ENCODE results near the gene PRPS2. TPM values are rescaled to one million over a fixed set of nuclear protein-coding genes. Genes with fewer than 3 reads are reported as not detected.

Gene PRPS2
- total and polyA plus RNA-seq, 2 of the 8 experiments (the other 6 are each of a cell fraction or from before 2014, with no cell fraction given) = 11.8 to 31.4 TPM

DNA sequence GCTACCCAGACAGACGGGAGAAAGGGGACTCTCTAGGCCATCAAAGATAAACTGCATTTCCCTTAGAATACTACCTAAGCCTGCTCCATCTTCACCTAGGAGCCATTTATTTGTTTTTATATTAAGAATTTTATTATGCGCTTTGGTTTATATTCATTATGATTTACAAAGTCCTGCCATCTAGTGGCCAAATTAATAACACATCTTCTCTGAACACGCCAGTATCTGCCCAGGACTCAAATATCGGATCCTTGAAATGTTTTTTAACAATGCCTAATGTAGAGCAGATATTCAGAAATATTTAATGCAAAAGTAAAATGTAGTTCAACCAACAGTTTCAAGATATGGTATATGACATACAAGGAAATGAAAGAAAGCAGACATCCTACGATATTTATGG lies 20.8 kb upstream of the PRPS2 start:
- H2BK5ac ChIP-seq (ENCODE audit: low read depth, low read length) = no peak overlapping the region
- no peak overlapping the region for H3K4ac ChIP-seq (replicated peaks; ENCODE audit: insufficient read length, low read depth, low read length)
- H3K36me3 ChIP-seq (ENCODE audit: control insufficient read depth in 2 of 4, insufficient read depth in 4 of 4, low read length in 3 of 4) = no peaks in the 10 kb centered on the region
- no peak overlapping the region for H4K91ac ChIP-seq (replicated peaks; ENCODE audit: insufficient read length, low read length)
- H3K4me3 ChIP-seq (ENCODE audit: extremely low read depth in 1 of 4, insufficient read depth in 2 of 4, low read depth in 3 of 4, low read length in 4 of 4) = no peak overlapping the region
- no peaks in the 10 kb centered on the region for H3K79me1 ChIP-seq (ENCODE audit: low read depth, low read length)
- no peak overlapping the region for H2BK15ac ChIP-seq (ENCODE audit: low read length)
- no peak overlapping the region for H2AK5ac ChIP-seq (ENCODE audit: low read depth, low read length)
- H3K18ac ChIP-seq (ENCODE audit: extremely low read depth, low read length) = no peak overlapping the region
- H3K27ac ChIP-seq (ENCODE audit: low read depth, low read length) = no peak overlapping the region
- H3K14ac ChIP-seq (ENCODE audit: insufficient read length) = no peak overlapping the region
- no peak overlapping the region for H2BK20ac ChIP-seq (ENCODE audit: low read length)
- H4K20me1 ChIP-seq (replicated peaks in 1 of 2; ENCODE audit: control insufficient read depth in 1 of 2, insufficient read depth in 2 of 2, low read length in 2 of 2) = no peaks in the 10 kb centered on the region
- whole genome bisulfite sequencing, 2 experiments (ENCODE audit: extremely low coverage in 1 of 2, insufficient coverage in 1 of 2, insufficient read length in 1 of 2, insufficient replicate concordance in 2 of 2, low coverage in 1 of 2, low lambda C conversion rate in 2 of 2, missing lambda C conversion rate in 1 of 2) = 80% methylated on average over 5 of the region's 5 CpGs; no CpG with 5 or more reads in 1 of the 2 experiments
- H3K79me2 ChIP-seq (ENCODE audit: control insufficient read depth in 1 of 2, insufficient read depth in 2 of 2, low read length in 2 of 2) = no peaks in the 10 kb centered on the region
- no peak for DNase-seq (ENCODE audit: low read depth in 1 of 2, low spot score in 2 of 2)
- no peak overlapping the region for H3K23ac ChIP-seq (ENCODE audit: insufficient read length)
- no peak overlapping the region for H3K4me2 ChIP-seq (ENCODE audit: insufficient read depth in 1 of 2, low read depth in 2 of 2, low read length in 2 of 2)
- no peak overlapping the region for H2BK120ac ChIP-seq (replicated peaks; ENCODE audit: low read depth, low read length)
- CTCF ChIA-PET (ENCODE audit: partially characterized antibody) = interaction anchor here (0.6 to 3.9 kb wide), 27 partner anchors 9 to 728 kb away, joined by 3 to 43 read pairs (median 4); partner anchors contain the start of gene PRPS2
- H4K8ac ChIP-seq (ENCODE audit: extremely low read depth, insufficient read depth, low read length) = no peak overlapping the region
- H4K5ac ChIP-seq (ENCODE audit: insufficient read length, low read depth, low read length) = no peak overlapping the region
- FAIRE-seq = peak; percentile 55
- POLR2A ChIA-PET (ENCODE audit: partially characterized antibody) = no interaction called here
- no peaks in the 10 kb centered on the region for H3K23me2 ChIP-seq (ENCODE audit: low read depth, low read length)
- no peak overlapping the region for H3K9ac ChIP-seq (replicated peaks in 1 of 4; ENCODE audit: extremely low read depth in 1 of 4, low read depth in 3 of 4, low read length in 3 of 4)
- H3K27me3 ChIP-seq (replicated peaks in 1 of 4; ENCODE audit: control insufficient read depth in 3 of 4, extremely low read depth in 1 of 4, insufficient read depth in 3 of 4, low read length in 3 of 4) = no peaks in the 10 kb centered on the region
- TF ChIP-seq, protein P1, sequence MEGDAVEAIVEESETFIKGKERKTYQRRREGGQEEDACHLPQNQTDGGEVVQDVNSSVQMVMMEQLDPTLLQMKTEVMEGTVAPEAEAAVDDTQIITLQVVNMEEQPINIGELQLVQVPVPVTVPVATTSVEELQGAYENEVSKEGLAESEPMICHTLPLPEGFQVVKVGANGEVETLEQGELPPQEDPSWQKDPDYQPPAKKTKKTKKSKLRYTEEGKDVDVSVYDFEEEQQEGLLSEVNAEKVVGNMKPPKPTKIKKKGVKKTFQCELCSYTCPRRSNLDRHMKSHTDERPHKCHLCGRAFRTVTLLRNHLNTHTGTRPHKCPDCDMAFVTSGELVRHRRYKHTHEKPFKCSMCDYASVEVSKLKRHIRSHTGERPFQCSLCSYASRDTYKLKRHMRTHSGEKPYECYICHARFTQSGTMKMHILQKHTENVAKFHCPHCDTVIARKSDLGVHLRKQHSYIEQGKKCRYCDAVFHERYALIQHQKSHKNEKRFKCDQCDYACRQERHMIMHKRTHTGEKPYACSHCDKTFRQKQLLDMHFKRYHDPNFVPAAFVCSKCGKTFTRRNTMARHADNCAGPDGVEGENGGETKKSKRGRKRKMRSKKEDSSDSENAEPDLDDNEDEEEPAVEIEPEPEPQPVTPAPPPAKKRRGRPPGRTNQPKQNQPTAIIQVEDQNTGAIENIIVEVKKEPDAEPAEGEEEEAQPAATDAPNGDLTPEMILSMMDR (IDR thresholded peaks at IDR 0.05; ENCODE audit: control extremely low read depth in 1 of 3, insufficient read depth in 1 of 3, low read depth in 1 of 3, low read length in 3 of 3) = peak in 1 of 3 experiments; percentile 14; a peak in 1 of 4 replicates
- TF ChIP-seq EP300 (IDR thresholded peaks at IDR 0.05; ENCODE audit: borderline replicate concordance in 1 of 2, low read depth in 2 of 2, low read length in 2 of 2) = no peak
- no peak for TF ChIP-seq POU5F1 (IDR thresholded peaks at IDR 0.05; ENCODE audit: low read depth, low read length)
- H2BK12ac ChIP-seq (ENCODE audit: low read depth, low read length) = no peak overlapping the region
- no peak overlapping the region for H2AFZ ChIP-seq (ENCODE audit: low read length)
- no peaks in the 10 kb centered on the region for H3K4me1 ChIP-seq (replicated peaks in 1 of 4; ENCODE audit: control insufficient read depth in 3 of 4, insufficient read depth in 4 of 4, low read length in 3 of 4)
- no peak overlapping the region for H3K56ac ChIP-seq (replicated peaks; ENCODE audit: insufficient read length, low read depth, low read length)
- no peaks in the 10 kb centered on the region for H3K9me3 ChIP-seq (ENCODE audit: insufficient read depth in 2 of 2, low read depth in 1 of 2, low read length in 1 of 2)
